Activated CD4-positive, alpha-beta T cell treated with anti-CD3 and anti-CD28 coated beads, Interleukin-2, amount 50 U/mL, for 48 hours (primary cell): ENCODE results near the gene PKNOX1.
"Not testable (repeated sequence)": the region's sequence is repeated elsewhere in the genome, so short reads cannot be mapped to it uniquely, and the experiment has no call there.

ENCODE experiments used
- DNase-seq, 2 experiments: peaks; one replicate each; pipeline ENCODE4 v3.0.0-alpha.2; 2020

Gene PKNOX1

DNA sequence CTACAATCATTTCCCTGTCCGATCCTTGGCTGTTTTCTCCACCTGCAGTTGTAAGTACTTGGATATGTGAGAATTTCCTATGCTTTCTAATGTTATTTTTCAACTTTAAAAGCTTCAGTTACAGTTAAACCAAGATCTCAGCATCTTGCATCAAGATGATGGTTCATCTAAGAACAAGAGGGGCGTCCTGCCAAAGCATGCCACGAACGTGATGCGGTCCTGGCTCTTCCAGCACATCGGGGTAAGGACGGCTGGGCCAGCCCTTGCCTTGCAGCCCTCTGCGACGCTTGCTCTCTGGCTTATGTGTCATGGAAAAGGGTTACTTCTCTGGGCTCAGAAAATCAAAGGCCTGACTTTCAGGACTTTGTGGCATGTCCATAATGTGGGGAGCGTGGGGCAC, 46.8 kb downstream of the PKNOX1 start:
- no peak for DNase-seq

DNA sequence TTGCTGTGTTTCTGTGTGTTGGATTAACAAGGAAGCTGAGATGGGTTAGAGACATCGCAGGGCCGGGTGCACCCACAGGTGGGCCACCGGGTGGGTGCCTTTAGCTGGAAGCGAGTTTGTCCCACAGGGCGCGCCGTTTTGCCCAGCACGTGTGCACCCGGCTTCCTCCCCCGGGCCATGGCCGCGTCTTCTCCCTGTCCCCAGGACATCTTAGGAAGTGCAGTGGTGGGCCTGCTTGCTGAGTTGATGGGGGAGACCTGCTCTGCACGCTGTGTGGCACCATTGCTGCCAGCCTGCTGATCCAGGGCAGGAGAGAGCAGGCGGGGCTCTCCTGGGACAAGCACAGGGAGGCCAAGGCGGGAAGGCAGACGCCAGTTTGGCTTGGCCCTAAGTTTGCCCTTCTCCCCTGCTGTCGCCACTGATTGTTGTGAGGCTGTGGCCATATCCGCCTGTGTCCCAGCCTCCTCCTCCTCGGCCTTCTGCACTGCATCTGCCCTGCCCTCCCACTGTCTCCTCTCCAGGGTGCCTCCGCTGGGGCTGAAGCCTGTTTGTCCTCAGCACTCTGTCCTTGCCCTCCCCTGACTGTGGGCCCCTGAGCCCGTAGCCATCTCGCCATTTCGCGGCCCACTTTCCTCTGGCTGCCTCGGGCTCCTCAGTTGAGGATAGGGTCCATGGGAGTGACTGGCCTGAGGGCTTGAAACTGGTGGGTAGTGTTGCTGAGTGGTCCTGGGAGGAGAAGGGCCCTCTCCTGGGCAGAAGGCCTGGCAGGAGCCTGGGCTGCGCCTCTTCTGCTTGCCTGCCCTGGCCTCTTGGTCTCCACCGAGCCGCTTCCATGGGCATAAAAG, 47.6 kb downstream of the PKNOX1 start:
- DNase-seq, result no peak

DNA sequence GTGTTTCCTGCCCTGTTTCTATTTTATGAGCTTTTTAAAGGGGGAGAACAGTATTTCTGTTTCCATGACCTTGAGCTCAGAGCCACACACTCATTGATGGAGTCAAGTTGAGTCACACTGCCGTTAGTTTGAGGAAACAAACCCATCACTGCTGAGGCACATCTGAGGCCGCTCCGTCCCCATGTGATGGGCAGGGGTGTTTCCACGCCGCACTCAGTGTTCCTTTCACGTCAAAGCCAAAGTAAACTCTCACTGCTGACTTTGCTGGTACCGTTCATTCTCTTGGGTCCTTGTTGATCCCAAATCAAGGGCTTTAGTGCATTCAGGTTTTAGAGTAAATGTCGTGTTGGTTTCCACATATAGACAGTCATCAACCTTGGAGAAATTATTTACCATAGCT, 48.8 kb downstream of the PKNOX1 start:
- no peak for DNase-seq

DNA sequence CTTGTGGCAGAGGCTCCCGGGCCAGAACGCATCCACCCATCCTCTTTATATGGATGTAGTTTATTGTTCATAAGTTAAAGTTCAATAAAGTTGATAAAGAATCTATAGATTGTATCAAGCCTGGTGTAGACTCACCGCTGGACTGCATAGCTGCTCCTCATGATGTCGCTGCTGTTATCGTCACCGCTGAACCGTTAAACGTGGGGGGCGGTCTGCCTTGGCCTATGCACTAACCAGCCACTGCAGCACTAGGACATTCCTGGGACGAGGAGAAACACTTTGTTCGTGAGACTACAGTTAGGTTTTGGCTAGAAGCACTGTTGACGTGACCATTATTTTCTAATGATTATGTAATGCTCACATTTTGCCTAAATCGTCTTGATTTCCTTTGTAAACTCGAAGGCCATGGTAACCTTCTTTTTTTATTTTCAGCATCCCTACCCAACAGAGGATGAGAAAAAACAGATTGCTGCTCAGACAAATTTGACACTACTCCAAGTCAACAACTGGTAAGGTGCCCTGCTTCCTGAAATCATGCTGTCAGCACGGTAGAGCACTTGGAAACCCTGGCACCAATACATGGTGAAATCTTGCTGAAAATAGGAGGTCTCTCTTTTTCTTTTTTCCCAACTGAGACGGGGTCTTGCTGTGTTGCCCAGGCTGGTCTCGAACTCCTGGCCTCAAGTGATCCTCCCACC, 50.2 kb downstream of the PKNOX1 start:
- no peak for DNase-seq

DNA sequence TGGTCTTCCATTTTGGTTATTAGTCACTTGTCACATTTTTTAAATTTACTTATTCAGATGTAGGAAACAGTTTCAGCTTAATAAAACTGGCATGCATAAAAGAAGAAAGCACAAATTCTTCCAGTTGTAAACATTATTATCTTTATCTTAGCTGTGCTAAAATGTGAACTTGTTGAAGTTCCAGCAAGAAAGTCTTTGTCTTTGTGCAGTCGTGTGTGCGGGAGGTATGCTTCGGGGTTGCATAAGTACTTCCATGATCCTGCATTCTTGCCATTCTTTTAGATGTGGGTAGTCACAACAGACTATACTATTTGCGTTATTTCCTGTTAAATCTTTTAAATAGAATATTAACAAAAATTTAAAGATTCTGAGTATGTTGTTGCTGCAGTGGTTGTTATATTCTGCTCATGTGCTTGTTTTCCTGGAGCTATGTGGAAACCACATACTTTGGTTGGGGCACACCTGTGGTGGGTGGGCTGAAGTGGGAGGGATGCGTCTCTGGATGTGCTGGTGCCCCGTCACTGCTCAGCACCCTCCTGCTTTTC, 51.3 kb downstream of the PKNOX1 start:
- DNase-seq, result no peak

DNA sequence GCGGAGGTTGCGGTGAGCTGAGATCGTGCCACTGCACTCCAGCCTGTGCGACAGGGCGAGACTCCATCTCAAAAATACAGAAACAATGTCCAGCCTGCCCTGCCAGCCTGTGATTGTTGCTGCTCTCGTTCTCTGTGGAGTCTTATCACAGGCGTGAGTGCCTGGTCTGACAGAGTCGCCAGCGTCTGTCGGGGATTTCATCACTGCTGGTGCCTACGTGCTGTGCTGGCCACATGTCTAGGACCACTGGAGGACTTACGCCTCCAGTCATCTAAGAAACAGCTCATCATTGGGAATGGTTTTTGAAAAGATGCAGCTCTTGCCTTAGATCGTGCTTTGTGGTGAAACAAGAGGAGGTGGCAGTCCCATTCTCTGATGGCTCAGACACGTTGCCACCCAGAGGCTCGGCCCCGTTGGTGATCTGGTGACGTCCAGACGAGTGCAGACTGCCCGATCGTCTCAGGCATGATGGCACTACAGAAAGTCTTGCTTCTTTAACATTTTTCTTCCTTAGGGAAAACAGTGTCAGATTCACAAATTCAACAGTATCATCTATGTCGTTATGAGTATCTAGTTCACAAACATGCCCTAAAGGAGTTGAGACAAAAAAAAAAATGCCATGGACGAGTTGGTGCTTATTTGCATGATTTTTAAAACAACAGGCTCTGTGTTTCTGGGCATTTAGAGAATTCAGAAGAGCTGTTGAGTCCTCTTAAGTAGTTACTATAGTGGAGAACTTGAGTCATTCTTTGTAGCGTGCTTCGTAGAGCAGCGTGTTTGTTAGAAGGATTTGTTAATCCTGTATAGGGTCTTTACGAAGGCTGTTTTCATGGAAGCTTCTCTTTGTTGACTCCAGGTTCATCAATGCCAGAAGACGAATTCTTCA, 53.7 kb downstream of the PKNOX1 start:
- DNase-seq, result no peak

DNA sequence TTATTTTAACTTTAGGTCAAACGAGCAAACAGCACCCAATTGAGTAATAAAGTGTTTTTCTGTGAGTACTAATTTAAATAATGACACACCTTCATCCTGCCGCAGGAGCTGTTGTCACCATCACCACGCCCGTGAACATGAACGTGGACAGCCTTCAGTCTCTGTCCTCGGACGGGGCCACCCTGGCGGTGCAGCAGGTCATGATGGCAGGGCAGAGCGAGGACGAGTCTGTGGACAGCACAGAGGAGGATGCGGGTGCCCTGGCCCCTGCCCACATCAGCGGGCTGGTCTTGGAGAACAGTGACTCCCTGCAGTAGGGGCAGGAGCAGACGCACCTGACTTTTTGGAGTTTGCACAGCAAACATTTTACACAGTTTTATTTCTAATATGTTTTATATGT, 55.4 kb downstream of the PKNOX1 start:
- no peak for DNase-seq

DNA sequence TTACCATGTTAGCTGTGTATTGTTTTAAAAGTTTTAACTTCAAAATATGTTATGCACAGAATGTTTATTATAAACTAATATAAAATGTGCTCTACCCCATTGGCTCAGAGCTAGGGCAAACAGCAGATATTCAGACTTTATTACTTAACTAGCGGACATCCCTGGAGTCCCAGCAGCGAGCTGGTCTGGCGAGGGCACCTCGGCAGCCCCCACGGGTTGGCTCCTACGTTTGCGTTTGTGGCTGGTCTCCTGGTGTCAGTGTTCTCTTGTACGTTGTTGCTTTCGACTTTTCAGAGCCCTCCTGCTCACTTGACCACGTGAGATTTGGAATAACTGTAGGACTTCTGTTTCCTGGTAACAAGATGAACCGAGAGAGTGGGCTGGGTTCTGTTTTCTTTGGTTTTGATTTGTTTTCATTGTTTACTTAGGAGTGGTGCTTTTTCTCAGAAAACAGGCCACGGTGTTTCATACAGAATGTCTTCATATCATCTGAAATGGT, 56.8 kb downstream of the PKNOX1 start:
- DNase-seq, result no peak

DNA sequence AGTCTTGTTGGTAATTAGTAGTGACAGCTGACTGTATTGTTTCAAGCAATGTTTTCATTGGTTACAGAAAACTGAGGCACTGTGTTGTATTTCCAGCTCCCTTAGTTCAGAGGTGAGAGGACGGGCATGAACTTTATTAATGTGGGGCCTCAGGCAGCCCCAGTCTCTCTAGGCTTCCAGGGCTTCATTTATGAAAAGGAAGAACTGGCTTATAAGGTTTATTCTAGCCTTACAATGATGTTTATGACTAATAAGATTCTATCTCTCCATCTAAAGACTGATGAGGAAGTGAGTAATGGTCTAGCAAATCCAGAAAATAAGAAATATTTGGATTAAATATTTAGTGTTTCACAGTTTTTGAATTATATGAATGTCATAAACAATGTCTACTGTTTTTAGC, 59.7 kb downstream of the PKNOX1 start:
- no peak for DNase-seq

DNA sequence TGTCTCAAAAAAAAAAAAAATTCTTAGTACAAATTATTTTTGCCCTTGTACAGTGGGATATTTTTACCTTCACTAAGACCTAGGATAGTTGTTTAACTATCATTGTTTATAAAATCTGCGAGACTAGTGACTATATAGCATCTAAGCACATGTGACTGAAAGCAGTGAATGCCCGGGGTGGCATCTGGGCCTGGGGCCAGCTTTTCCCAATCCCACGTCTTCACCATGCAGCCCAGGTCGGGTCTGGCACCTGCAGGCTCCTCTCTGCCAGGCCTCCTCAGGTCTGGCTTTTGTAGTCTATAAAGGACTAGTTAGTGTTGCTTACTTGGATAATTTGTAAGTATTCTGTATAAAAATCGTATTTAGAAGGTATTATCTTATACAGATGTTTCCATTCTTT, 60.5 kb downstream of the PKNOX1 start:
- no peak for DNase-seq

DNA sequence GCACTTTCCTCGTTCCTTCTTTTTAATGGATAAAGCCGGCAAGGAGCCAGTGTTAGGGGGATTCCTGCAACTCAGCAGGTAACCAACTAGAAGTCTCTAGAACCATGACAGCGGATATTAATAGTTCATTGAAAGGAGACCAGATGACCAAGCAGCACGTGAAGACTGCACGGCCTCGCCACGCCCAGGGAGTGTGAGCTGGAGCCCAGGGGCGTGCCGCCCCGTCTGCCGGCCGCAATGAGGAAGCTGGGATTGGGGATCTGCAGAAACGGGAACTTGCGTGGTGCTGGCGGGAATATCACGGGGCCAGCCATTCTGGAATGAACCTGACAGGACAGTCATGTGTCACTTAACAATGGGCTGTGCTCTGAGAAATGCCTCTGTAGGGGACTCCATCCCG, 62.5 kb downstream of the PKNOX1 start:
- not testable (repeated sequence) for DNase-seq

DNA sequence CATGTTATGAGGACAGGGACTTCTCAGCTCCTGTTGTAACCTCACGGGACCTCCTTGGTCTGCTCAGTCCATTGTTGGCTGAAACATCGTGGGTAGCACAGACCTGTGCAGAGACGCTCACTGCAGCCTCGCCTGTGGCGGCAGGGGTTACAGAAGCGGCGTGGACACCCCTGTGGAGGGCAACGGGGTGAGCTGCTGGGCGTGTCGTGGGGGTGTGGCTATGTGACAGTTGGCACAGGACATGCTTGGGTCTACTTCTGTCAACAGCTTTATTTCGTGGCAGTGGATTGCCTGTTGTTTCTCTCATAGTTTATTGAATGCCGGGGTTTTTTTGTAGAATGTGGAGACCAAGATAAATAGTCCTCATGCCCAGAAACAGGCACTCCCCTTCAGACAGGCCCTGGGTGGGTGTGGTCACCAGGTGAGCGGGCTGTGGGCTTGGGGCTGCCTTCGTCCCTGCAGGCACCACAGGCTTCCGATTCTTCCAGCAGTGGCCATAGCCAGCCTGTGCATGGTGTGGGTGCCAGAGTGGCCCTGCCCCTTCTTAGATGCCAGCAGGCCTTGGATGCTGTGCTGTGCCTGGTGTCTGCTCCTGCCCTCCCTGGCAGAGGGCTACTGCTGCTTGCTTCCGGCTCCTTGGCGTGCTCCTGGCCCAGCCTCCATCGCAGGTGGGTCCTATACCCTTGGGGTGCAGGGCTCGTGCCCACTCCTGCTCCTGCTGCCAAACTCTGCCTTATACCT, 63.7 kb downstream of the PKNOX1 start:
- not testable (repeated sequence) for DNase-seq

DNA sequence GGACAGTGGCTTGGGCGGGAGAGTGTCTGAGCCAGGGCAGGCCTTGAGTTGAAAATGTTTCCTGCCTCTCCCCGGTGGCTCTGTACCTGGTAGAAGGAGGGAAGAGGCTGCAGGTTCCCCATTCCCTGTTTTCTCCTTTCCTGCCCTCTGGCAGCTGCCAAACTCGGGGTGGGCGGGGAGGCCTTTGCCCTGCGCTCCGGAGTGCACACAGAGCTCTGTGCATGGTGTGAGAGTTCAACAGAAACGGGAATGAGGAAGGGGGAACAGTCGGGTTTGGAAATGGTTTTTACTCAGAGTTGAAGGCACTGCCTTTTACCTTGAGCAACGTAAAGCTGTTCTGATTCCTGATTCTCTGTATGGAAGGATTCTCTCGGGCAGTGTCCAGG, 64.3 kb downstream of the PKNOX1 start:
- not testable (repeated sequence) for DNase-seq

DNA sequence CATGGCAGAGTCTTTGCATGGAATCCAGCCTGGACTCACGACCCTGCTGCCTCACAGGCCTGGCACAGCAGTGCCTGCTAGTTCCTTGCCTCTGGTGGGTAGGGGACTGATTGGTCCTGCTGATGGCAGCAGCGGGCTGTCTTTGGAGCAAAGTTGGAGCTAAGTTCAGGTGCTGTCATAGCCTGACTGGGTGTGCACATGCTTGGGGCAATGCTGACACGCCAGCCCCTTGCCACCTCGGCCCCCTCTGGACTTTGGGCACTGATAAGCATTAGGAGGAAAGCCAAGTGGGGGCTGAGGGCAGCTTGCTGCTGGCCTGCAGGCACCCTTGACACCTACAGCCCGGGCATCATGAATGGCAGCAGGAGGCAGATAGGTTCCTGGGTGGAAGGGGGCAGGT, 67.8 kb downstream of the PKNOX1 start:
- not testable (repeated sequence) for DNase-seq

DNA sequence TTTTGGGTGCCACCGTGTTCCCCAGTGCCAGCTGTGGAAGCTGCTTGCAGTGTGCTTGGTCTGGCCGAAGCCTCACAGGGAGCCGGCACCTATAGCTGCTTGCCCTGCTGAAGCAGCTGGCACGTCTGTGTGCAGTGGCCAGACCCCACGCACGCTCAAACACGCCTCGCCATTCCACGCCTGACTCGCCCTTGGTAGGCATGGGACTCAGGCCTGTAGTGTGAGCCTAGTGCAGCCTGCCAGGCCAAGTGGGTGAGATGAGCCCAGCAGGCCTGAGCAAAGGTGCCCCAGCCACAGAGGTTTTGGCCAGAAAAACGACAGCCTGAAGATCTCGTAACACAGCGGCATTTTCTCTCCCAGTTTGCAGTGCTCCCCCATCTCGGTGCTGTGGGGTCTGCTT, 68.9 kb downstream of the PKNOX1 start:
- not testable (repeated sequence) for DNase-seq

DNA sequence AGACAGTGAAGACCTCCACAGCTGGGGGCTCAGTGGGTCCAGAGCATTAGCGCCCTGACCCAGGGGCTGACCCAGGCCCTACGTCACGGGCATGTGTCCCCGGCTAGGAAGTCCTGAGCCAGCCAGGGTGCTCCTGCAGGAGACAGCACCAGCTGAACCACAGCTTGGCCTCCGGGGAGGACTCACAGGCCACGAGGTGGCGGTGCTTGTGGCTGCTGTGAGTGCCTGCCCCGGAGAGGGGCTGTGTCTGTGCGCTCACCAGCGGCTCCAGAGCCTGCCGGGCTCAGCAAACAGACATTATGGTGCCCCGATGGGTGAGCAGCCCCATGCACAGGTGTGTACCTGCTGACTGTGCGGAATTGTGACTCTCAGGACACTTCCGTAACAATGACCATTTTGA, 70.2 kb downstream of the PKNOX1 start:
- DNase-seq, result not testable (repeated sequence)

DNA sequence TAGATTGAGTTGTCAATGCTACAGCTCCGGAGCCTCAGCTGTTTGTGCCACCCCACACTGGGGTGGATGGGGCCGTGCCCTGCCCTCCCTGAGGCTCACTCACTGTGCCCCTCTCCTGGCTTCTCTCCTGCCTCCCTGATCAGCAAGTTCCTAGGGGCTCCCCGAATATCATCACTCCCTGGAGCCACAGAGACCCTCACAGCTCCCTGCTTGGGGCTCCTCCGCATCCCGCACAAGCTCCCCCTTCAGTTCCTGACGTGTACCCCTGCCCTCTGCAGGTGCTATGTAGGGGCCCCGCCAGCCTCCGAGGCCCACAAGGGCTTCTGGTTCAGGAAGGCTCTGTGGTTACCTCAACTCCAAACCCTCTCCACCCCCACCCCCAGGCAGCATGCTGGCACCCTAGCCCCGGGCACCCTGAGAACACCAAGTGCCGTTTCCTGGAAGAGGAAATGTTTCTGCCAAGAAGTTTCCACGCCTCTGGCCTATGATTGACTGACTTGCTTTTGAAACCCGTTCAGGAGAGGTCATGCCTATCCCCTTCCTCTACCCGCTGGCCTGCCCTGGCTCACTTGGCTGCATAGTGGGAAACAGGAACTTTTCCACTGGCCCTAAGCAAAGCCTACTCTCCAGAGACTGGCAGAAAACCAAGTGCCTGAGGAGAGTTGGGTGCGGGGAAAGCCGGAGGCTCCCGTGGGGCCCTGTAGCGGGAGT, 71.0 kb downstream of the PKNOX1 start:
- not testable (repeated sequence) for DNase-seq

DNA sequence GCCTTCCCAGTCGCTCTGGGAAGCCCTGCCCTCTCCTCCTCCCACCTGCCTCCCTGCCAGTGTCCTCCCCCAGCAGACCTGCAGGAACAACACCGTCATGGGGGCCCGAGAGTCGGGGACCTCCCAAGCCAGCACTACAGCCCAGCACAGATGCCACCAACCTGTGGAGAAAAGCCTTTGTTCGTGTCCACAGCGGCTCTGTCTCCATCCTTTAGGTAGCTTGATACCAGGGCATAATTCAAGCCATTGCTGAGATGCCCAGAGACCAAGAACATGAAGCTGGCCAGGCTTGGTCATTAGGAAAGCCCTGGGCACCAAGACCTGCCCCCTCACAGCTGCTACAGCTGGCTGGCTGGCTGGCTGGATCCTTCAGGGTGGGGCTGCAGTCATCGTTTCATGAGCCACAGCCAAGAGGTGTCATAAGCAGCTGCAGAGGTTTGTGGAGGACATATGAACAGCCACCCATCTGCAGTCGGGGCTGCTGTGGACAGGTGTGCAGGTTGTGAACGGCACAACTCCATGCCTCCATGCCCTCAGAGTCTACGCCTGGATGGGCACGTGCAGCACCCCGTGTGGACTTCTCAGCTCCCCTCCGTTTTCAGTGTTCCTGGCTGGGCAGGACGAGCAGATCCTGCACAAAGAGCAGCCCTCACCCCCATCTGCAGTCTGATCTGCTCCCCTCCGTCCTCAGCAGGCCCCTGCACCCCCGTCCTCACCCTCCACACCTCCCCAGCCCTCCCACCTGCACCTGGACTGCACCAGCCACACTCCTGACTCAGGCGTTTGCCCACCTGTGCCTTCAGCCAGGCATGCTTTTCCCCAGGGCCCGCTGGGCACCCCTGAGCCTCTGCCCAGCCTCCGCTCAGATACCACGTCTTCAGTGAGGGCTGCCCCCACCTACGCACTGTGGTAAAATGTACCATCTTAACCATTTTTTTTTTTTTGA, 71.8 kb downstream of the PKNOX1 start:
- not testable (repeated sequence) for DNase-seq

DNA sequence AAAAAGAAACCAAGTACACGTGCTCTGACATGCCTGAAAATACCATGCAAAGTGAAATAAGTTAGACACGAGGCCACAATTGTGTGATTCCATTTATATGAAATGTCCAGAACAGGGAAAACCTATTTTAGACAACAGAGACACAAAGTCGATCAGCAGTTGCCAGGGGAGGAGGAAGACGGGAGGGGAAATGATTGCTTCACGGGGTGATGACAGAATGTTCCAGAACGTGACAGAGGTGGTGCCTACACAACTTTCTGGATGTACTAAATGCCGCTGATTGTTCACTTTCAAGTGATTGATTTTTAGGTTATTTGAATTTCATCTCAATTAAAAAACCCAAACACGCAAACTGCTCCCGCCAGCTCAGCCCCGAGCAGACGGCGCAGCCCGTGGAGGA, 78.8 kb downstream of the PKNOX1 start:
- DNase-seq, result not testable (repeated sequence)
